ENCODE measurements around the gene HDAC1. TPM values are rescaled to one million over a fixed set of nuclear protein-coding genes. Genes with fewer than 3 reads are reported as not detected.
A peak's percentile ranks its signal among the peaks of the same experiment; 100 is the strongest.

Gene HDAC1
- total RNA-seq, 2 experiments from 2014 or later: 259 to 263 TPM

GRCh38 chr1:32246888-32247273 is 45.0 kb upstream of the HDAC1 start, which contains the start of gene FAM167B:
Gene FAM167B, plus strand, starts transcription at chr1:32247222. Its CDS starts 200 bp downstream, at chr1:32247422.
- ChIA-PET CTCF (ENCODE audit: unreplicated experiment) (no interaction called here), POLR2A (interaction anchor here (0.7 to 9.6 kb wide), 5 partner anchors 9 to 75 kb away, joined by 3 to 70 read pairs (median 4); partner anchors contain the start of gene HDAC1)
- Histone ChIP-seq H3K79me2 (ENCODE audit: insufficient read depth, low read depth, low read length) (peaks cover 4% of the 10 kb centered on the region; the same call in 1 of the 2 replicates), H4K20me1 (ENCODE audit: insufficient read depth, low read length) (no peaks in the 10 kb centered on the region), H3K4me3 (ENCODE audit: low read depth, low read length, poor library complexity, severe bottlenecking) (peak within 1 kb of the TSS; percentile 43), H3K4me2 (ENCODE audit: low read length) (peak within 1 kb of the TSS; percentile 83), H3K36me3 (ENCODE audit: insufficient read depth, low read length) (no peaks in the 10 kb centered on the region), H3K27ac (ENCODE audit: low read depth, low read length, poor library complexity, severe bottlenecking) (peak within 1 kb of the TSS; percentile 99), H2AFZ (ENCODE audit: low read length) (peak within 1 kb of the TSS; percentile 78), H3K9me3 (ENCODE audit: low read length) (no peaks in the 10 kb centered on the region), H3K9me2 (ENCODE audit: insufficient read depth, low read length) (no peaks in the 10 kb centered on the region), H3K4me1 (ENCODE audit: insufficient read depth, low read length, poor library complexity, severe bottlenecking) (peaks cover 74% of the 10 kb centered on the region)
- TF ChIP-seq EZH2phosphoT487 (IDR thresholded peaks at IDR 0.05; ENCODE audit: borderline replicate concordance, low read depth, low read length) (no peak), CTCF (conservative IDR thresholded peaks at IDR 0.05; ENCODE audit: low read length) (no peak)
- BruUV-seq (replicated peaks): no TSS peak
- no peak for DNase-seq (ENCODE audit: low spot score)
- intact Hi-C loops (cut with micrococcal nuclease; ENCODE audit: unreplicated experiment): no loop called here

- no peak for TF ChIP-seq CTCF (conservative IDR thresholded peaks at IDR 0.05; ENCODE audit: low read length)
- no peak for TF ChIP-seq EZH2phosphoT487 (IDR thresholded peaks at IDR 0.05; ENCODE audit: borderline replicate concordance, low read depth, low read length)
- H3K27ac ChIP-seq (ENCODE audit: low read depth, low read length, poor library complexity, severe bottlenecking): peak overlapping the region; percentile 99
These were observed 44.4 kb upstream of the HDAC1 start for GRCh38 chr1:32247452-32247851.

More at GRCh38 chr1:32247452-32247851, 44.4 kb upstream of the HDAC1 start:
- H3K9me2 ChIP-seq (ENCODE audit: insufficient read depth, low read length): no peaks in the 10 kb centered on the region
- no peak overlapping the region; the same call in 1 of the 2 replicates for H2AFZ ChIP-seq (ENCODE audit: low read length)
- H3K9me3 ChIP-seq (ENCODE audit: low read length): no peaks in the 10 kb centered on the region
- BruUV-seq (replicated peaks): no TSS peak
- peaks cover 10% of the 10 kb centered on the region; the same call in 1 of the 2 replicates for H3K79me2 ChIP-seq (ENCODE audit: insufficient read depth, low read depth, low read length)
- H4K20me1 ChIP-seq (ENCODE audit: insufficient read depth, low read length): no peaks in the 10 kb centered on the region
- H3K4me2 ChIP-seq (ENCODE audit: low read length): peak overlapping the region; percentile 83
- no peak for DNase-seq (ENCODE audit: low spot score)
- H3K36me3 ChIP-seq (ENCODE audit: insufficient read depth, low read length): no peaks in the 10 kb centered on the region
- peak overlapping the region; percentile 43 for H3K4me3 ChIP-seq (ENCODE audit: low read depth, low read length, poor library complexity, severe bottlenecking)
- intact Hi-C loops (cut with micrococcal nuclease; ENCODE audit: unreplicated experiment): no loop called here
- POLR2A ChIA-PET: interaction anchor here (6.2 to 9.6 kb wide), 2 partner anchors 12 to 42 kb away, joined by 70 to 79 read pairs; partner anchors contain the start of gene HDAC1
- CTCF ChIA-PET (ENCODE audit: unreplicated experiment): interaction anchor here (0.8 kb wide), 1 partner anchor 70 kb away, joined by 4 read pairs; no protein-coding TSS in a partner anchor
- H3K4me1 ChIP-seq (ENCODE audit: insufficient read depth, low read length, poor library complexity, severe bottlenecking): peaks cover 75% of the 10 kb centered on the region
